H1 (cell line): Measurements from ENCODE around the gene RFX3.

ENCODE experiments used
- EP300 ChIP-seq, 2 experiments: IDR thresholded peaks; 1 replicate in 1 of 2; 2 replicates in 1 of 2; pipeline ENCODE4 v1.6.1; 2011 to 2012; ENCODE audit warnings: low read depth in 2 of 2, low read length in 2 of 2, mild to moderate bottlenecking in 2 of 2, borderline replicate concordance in 1 of 2, inconsistent platforms in 1 of 2, moderate library complexity in 1 of 2
- PHF8 ChIP-seq: fragments of 200-600 bp; sonication (generic); conservative IDR thresholded peaks from 2 replicates; pipeline ENCODE4 v1.7.1; 2012; ENCODE audit warnings: low read depth, mild to moderate bottlenecking, inconsistent platforms, low read length, moderate library complexity
- RFX5 ChIP-seq: IDR thresholded peaks from 2 replicates; pipeline ENCODE4 v1.6.1; 2011; ENCODE audit warnings: low read depth, low read length, improper control_type of control experiment, borderline replicate concordance
- SIX5 ChIP-seq: IDR thresholded peaks from 2 replicates; pipeline ENCODE4 v1.6.1; 2011; ENCODE audit warnings: mild to moderate bottlenecking, low read depth, low read length
- SP1 ChIP-seq: IDR thresholded peaks from 2 replicates; pipeline ENCODE4 v1.6.1; 2011; ENCODE audit warnings: low read depth, low read length
- TF ChIP-seq, protein P1 (sequence below), 3 experiments: IDR thresholded peaks; 1 replicate in 2 of 3; 2 replicates in 1 of 3; pipeline versions ENCODE4 v1.5.1 to v1.6.1; 2011; ENCODE audit warnings: low read length in 3 of 3, mild to moderate bottlenecking in 3 of 3, inconsistent platforms in 2 of 3, low read depth in 1 of 3, moderate library complexity in 1 of 3; ENCODE audit not compliant: insufficient read depth in 1 of 3; ENCODE audit errors: control extremely low read depth in 1 of 3

DNA sequence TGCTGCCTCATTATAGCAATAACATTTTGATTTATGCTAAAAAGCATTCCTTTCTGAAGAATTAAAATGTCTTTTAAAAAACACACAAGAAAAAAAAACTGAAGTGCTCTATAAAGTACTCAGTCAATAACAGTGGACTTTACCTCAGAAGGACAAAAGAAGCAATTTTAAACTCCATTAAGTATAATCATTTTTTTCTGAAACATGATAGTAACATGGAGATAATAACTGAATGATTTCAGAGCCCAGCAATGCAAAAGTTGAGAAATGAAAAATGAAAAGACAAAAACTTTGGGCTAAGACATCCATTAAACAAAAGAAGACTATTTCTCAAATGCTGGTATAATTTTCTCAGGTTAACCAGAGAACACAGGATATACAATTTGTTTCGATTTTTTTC lies 78.7 kb downstream of the RFX3 start:
- TF ChIP-seq SP1 (no peak), SIX5 (no peak), RFX5 (no peak), EP300 (IDR thresholded peaks at IDR 0.05; ENCODE audit: borderline replicate concordance in 1 of 2, low read depth in 2 of 2, low read length in 2 of 2) (no peak), PHF8 (no peak)
- TF ChIP-seq, protein P1, sequence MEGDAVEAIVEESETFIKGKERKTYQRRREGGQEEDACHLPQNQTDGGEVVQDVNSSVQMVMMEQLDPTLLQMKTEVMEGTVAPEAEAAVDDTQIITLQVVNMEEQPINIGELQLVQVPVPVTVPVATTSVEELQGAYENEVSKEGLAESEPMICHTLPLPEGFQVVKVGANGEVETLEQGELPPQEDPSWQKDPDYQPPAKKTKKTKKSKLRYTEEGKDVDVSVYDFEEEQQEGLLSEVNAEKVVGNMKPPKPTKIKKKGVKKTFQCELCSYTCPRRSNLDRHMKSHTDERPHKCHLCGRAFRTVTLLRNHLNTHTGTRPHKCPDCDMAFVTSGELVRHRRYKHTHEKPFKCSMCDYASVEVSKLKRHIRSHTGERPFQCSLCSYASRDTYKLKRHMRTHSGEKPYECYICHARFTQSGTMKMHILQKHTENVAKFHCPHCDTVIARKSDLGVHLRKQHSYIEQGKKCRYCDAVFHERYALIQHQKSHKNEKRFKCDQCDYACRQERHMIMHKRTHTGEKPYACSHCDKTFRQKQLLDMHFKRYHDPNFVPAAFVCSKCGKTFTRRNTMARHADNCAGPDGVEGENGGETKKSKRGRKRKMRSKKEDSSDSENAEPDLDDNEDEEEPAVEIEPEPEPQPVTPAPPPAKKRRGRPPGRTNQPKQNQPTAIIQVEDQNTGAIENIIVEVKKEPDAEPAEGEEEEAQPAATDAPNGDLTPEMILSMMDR (IDR thresholded peaks at IDR 0.05; ENCODE audit: control extremely low read depth in 1 of 3, insufficient read depth in 1 of 3, low read depth in 1 of 3, low read length in 3 of 3): no peak
